ENCODE results near the gene LRRK1.
A peak's percentile ranks its signal among the peaks of the same experiment; 100 is the strongest.

The LRRK1 gene

DNA sequence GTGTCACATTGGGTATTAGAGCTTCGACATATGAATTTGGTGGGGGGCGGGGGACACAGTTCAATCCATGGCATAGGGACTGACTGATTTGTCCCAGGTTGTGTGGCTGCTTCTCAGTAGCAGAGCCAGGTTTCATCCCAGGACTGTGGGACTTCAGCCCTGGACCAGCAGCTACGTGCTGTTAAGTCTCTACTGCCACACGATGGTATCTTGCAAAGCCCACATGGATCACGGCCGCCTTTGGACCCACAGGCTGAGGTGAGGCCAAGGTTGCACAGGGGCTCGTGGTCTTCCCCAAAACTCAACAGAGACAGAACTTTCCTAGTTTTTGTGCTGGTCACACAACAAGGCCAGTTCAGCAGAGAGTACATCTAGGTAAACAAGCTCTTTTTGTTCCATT, 97.4 kb downstream of the LRRK1 start:
- H4K20me1 ChIP-seq (ENCODE audit: insufficient read depth, low read length), result no peaks in the 10 kb centered on the region
- no peaks in the 10 kb centered on the region for H3K27me3 ChIP-seq (ENCODE audit: insufficient read depth, low read length, poor library complexity)
- no peak overlapping the region for H3K9ac ChIP-seq (ENCODE audit: low read depth, low read length)
- H3K4me1 ChIP-seq (ENCODE audit: insufficient read depth, low read length), result 0 out of 2 replicates have a peak, but pooled peaks cover 3% of the 10 kb centered on the region
- DNase-seq (no peak), ATAC-seq (ENCODE audit: insufficient read depth, low read depth) (no peak)
- no peak overlapping the region for H2AFZ ChIP-seq (ENCODE audit: low read depth, low read length)
- H3K9me3 ChIP-seq (ENCODE audit: insufficient read depth, low read length, severe bottlenecking), result no peaks in the 10 kb centered on the region
- H3K79me2 ChIP-seq (ENCODE audit: insufficient read depth, low read length), result no peaks in the 10 kb centered on the region
- H3K4me2 ChIP-seq (ENCODE audit: insufficient read depth, low read length), result no peak overlapping the region
- no peak overlapping the region for H3K4me3 ChIP-seq (ENCODE audit: low read depth in 1 of 2, low read length in 2 of 2)
- H3K27ac ChIP-seq (ENCODE audit: low read length), result no peak overlapping the region
- no peaks in the 10 kb centered on the region for H3K36me3 ChIP-seq (ENCODE audit: insufficient read depth, low read length)
- TF ChIP-seq EZH2 (IDR thresholded peaks at IDR 0.05; ENCODE audit: borderline replicate concordance, low read depth, low read length, severe bottlenecking), result no peak
- TF ChIP-seq, protein P1, sequence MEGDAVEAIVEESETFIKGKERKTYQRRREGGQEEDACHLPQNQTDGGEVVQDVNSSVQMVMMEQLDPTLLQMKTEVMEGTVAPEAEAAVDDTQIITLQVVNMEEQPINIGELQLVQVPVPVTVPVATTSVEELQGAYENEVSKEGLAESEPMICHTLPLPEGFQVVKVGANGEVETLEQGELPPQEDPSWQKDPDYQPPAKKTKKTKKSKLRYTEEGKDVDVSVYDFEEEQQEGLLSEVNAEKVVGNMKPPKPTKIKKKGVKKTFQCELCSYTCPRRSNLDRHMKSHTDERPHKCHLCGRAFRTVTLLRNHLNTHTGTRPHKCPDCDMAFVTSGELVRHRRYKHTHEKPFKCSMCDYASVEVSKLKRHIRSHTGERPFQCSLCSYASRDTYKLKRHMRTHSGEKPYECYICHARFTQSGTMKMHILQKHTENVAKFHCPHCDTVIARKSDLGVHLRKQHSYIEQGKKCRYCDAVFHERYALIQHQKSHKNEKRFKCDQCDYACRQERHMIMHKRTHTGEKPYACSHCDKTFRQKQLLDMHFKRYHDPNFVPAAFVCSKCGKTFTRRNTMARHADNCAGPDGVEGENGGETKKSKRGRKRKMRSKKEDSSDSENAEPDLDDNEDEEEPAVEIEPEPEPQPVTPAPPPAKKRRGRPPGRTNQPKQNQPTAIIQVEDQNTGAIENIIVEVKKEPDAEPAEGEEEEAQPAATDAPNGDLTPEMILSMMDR (IDR thresholded peaks at IDR 0.05; ENCODE audit: borderline replicate concordance, extremely low read depth, low read length, poor library complexity, severe bottlenecking), result no peak

DNA sequence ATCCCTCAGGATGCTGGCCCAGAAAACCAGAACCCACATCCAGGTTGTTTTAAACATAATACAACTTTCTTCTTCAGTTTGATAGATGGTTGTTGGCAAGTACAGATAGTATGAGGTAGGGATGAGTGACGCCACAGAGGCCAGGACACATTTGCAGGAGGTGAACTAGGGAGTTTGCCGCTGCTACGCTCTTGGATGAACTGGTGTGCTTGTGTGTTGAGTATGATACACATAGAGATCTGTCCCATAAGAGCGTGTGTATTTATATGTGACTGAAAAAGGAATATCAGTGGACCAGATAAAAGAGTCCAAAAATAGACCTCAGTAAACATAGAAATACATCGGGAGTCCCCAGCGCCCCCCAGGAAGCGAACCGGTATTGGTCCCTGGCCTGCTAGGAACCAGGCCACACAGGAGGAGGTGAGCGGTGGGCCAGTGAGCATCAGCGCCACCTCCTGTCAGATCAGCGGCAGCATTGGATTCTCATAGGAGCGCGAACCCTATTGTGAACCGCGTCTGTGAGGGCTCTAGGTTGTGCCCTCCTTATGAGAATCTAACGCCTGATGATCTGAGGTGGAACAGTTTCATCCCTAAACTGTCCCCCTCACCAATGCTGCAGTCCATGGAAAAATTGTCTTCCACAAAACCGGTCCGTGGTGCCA, 98.1 kb downstream of the LRRK1 start:
- H4K20me1 ChIP-seq (ENCODE audit: insufficient read depth, low read length), result no peaks in the 10 kb centered on the region
- no peak overlapping the region for H2AFZ ChIP-seq (ENCODE audit: low read depth, low read length)
- H3K4me2 ChIP-seq (ENCODE audit: insufficient read depth, low read length), result no peak overlapping the region
- TF ChIP-seq EZH2 (IDR thresholded peaks at IDR 0.05; ENCODE audit: borderline replicate concordance, low read depth, low read length, severe bottlenecking), result no peak
- TF ChIP-seq, protein P1 (IDR thresholded peaks at IDR 0.05; ENCODE audit: borderline replicate concordance, extremely low read depth, low read length, poor library complexity, severe bottlenecking), result peak; percentile 43
- H3K9ac ChIP-seq (ENCODE audit: low read depth, low read length), result no peak overlapping the region
- ATAC-seq (ENCODE audit: insufficient read depth, low read depth) (no peak), DNase-seq (no peak)
- no peaks in the 10 kb centered on the region for H3K79me2 ChIP-seq (ENCODE audit: insufficient read depth, low read length)
- H3K27me3 ChIP-seq (ENCODE audit: insufficient read depth, low read length, poor library complexity), result no peaks in the 10 kb centered on the region
- H3K4me1 ChIP-seq (ENCODE audit: insufficient read depth, low read length), result 0 out of 2 replicates have a peak, but pooled peaks cover 3% of the 10 kb centered on the region
- no peaks in the 10 kb centered on the region for H3K9me3 ChIP-seq (ENCODE audit: insufficient read depth, low read length, severe bottlenecking)
- no peaks in the 10 kb centered on the region for H3K36me3 ChIP-seq (ENCODE audit: insufficient read depth, low read length)
- no peak overlapping the region for H3K4me3 ChIP-seq (ENCODE audit: low read depth in 1 of 2, low read length in 2 of 2)
- no peak overlapping the region for H3K27ac ChIP-seq (ENCODE audit: low read length)

DNA sequence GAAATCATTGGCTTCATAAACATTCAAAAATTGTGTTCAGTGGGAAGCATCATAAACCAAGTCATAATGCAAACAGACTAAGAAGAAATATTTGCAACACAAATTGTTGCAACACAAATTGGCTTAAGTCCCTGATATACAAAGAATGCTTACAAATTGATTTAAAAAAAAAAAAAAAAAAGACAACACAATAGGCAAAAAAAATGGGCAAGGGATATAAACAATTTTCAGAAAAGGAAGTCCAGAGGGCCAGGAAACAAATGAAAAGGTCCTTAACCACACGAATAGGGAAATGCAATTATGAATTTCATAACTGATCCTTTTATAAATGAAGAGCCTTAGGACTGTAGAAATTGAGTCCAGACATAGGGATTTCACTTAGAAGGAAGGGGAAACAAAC, 98.9 kb downstream of the LRRK1 start:
- H3K4me1 ChIP-seq (ENCODE audit: insufficient read depth, low read length), result 0 out of 2 replicates have a peak, but pooled peaks cover 3% of the 10 kb centered on the region
- H3K4me2 ChIP-seq (ENCODE audit: insufficient read depth, low read length), result no peak overlapping the region
- no peak overlapping the region for H3K27ac ChIP-seq (ENCODE audit: low read length)
- no peaks in the 10 kb centered on the region for H3K36me3 ChIP-seq (ENCODE audit: insufficient read depth, low read length)
- no peak for DNase-seq
- no peaks in the 10 kb centered on the region for H3K27me3 ChIP-seq (ENCODE audit: insufficient read depth, low read length, poor library complexity)
- TF ChIP-seq, protein P1 (IDR thresholded peaks at IDR 0.05; ENCODE audit: borderline replicate concordance, extremely low read depth, low read length, poor library complexity, severe bottlenecking), result no peak
- TF ChIP-seq EZH2 (IDR thresholded peaks at IDR 0.05; ENCODE audit: borderline replicate concordance, low read depth, low read length, severe bottlenecking), result no peak
- no peak overlapping the region for H2AFZ ChIP-seq (ENCODE audit: low read depth, low read length)
- H3K9ac ChIP-seq (ENCODE audit: low read depth, low read length), result no peak overlapping the region
- H3K79me2 ChIP-seq (ENCODE audit: insufficient read depth, low read length), result no peaks in the 10 kb centered on the region
- H3K4me3 ChIP-seq (ENCODE audit: low read depth in 1 of 2, low read length in 2 of 2), result no peak overlapping the region
- ATAC-seq (ENCODE audit: insufficient read depth, low read depth), result no peak
- H4K20me1 ChIP-seq (ENCODE audit: insufficient read depth, low read length), result no peaks in the 10 kb centered on the region
- no peaks in the 10 kb centered on the region for H3K9me3 ChIP-seq (ENCODE audit: insufficient read depth, low read length, severe bottlenecking)
